OCI-LY1 (cell line): Measurements from ENCODE around the gene GNAQ.

Experiments
- H2AFZ ChIP-seq: fragments of 200-600 bp; sonication (generic), shearing (Covaris generic); 2 replicates; pipeline ENCODE4 v1.6.0; 2014; ENCODE audit warnings: antibody characterized with exemption, mild to moderate bottlenecking, low read length
- H3F3A ChIP-seq: fragments of 200-600 bp; sonication (generic), shearing (Covaris generic); 2 replicates; pipeline ENCODE4 v1.6.0; 2014; ENCODE audit warnings: mild to moderate bottlenecking, antibody characterized with exemption, low read length, moderate library complexity; ENCODE audit not compliant: insufficient read depth
- H3K27ac ChIP-seq: fragments of 200-600 bp; sonication (generic); 2 replicates; pipeline ENCODE4 v1.5.1; 2014; ENCODE audit warnings: low read length, mixed run types, mild to moderate bottlenecking, low read depth; ENCODE audit not compliant: poor library complexity, severe bottlenecking
- H3K27me3 ChIP-seq: fragments of 200-600 bp; sonication (generic); 2 replicates; pipeline ENCODE4 v1.6.0; 2014; ENCODE audit warnings: antibody characterized with exemption, mild to moderate bottlenecking, low read length, moderate library complexity; ENCODE audit not compliant: insufficient read depth
- H3K36me3 ChIP-seq: fragments of 200-600 bp; sonication (generic); 2 replicates; pipeline ENCODE4 v1.6.1; 2014; ENCODE audit warnings: mild to moderate bottlenecking, antibody characterized with exemption, low read length, moderate library complexity, mixed read lengths; ENCODE audit not compliant: insufficient read depth
- H3K4me1 ChIP-seq: fragments of 200-600 bp; sonication (generic); 2 replicates; pipeline ENCODE4 v1.5.1; 2014; ENCODE audit warnings: mild to moderate bottlenecking, low read length, moderate library complexity; ENCODE audit not compliant: insufficient read depth, severe bottlenecking
- H3K4me2 ChIP-seq: fragments of 200-600 bp; sonication (generic), shearing (Covaris generic); 2 replicates; pipeline ENCODE4 v1.6.1; 2014; ENCODE audit warnings: low read length
- H3K4me3 ChIP-seq: fragments of 200-600 bp; sonication (generic); 2 replicates; pipeline ENCODE4 v1.5.1; 2014; ENCODE audit warnings: low read length, low read depth, mild to moderate bottlenecking, mixed read lengths; ENCODE audit not compliant: poor library complexity, severe bottlenecking
- H3K79me2 ChIP-seq: fragments of 200-600 bp; shearing (Covaris generic); 2 replicates; pipeline ENCODE4 v1.6.1; 2016; ENCODE audit warnings: mixed run types, low read length, mixed read lengths; ENCODE audit not compliant: insufficient read depth
- H3K9ac ChIP-seq: fragments of 200-600 bp; sonication (generic), shearing (Covaris generic); 2 replicates; pipeline ENCODE4 v1.6.1; 2014; ENCODE audit warnings: mild to moderate bottlenecking, low read length, mixed read lengths
- H3K9me2 ChIP-seq: fragments of 200-600 bp; sonication (generic), shearing (Covaris generic); 2 replicates; pipeline ENCODE4 v1.6.1; 2014; ENCODE audit warnings: low read depth, mild to moderate bottlenecking, low read length, mixed read lengths
- H3K9me3 ChIP-seq: fragments of 200-600 bp; shearing (Covaris generic); 2 replicates; pipeline ENCODE4 v1.6.1; 2014; ENCODE audit warnings: low read length, mixed read lengths
- H4K20me1 ChIP-seq: fragments of 200-600 bp; sonication (generic), shearing (Covaris generic); 2 replicates; pipeline ENCODE4 v1.6.0; 2016; ENCODE audit warnings: mild to moderate bottlenecking, low read length; ENCODE audit not compliant: insufficient read depth
- EZH2 ChIP-seq: fragments of 200-600 bp; sonication (generic), shearing (Covaris generic); IDR thresholded peaks from 2 replicates; pipeline ENCODE4 v1.8.0; 2017; ENCODE audit warnings: borderline replicate concordance, mixed run types, mild to moderate bottlenecking, antibody characterized with exemption, low read length, moderate library complexity, mixed read lengths
- TF ChIP-seq, protein P1 (sequence below): fragments of 200-600 bp; sonication (generic), shearing (Covaris generic); IDR thresholded peaks from 2 replicates; pipeline ENCODE4 v1.5.1; 2017; ENCODE audit warnings: mild to moderate bottlenecking, antibody characterized with exemption, low read length, moderate library complexity, mixed read lengths

The GNAQ gene

DNA sequence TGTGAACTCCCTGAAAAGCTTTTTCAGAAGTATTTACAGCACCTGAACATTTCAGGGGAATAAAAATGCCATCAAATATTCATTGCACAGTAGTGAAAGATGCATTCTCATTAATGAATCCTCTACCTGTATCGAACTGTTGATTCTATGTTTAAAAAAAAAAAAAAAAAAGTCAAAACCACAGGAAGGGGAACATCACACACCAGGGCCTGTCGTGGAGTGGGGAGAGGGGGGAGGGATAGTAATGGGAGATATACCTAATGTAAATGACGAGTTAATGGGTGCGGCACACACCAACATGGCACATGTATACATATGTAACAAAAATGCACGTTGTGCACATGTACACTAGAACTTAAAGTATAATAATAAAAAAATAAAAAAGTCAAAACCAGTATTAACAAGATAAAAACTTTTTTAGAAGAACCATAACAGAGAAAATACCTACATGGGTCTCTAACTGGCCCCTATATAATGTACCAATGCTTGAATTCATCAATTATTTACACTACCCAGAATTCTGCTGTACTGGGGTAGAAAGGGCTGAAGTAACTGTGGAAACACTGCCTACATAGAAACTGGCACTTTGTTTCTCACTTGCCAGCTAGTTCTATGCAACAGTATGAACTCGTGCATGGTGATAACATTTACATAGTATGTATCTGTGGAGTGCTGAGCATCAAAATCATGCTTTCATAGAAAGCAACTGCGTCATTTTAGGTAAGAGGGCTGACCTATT lies 48.9 kb downstream of the GNAQ start:
- no peaks in the 10 kb centered on the region for H3K79me2 ChIP-seq
- H3K4me1 ChIP-seq = no peaks in the 10 kb centered on the region

DNA sequence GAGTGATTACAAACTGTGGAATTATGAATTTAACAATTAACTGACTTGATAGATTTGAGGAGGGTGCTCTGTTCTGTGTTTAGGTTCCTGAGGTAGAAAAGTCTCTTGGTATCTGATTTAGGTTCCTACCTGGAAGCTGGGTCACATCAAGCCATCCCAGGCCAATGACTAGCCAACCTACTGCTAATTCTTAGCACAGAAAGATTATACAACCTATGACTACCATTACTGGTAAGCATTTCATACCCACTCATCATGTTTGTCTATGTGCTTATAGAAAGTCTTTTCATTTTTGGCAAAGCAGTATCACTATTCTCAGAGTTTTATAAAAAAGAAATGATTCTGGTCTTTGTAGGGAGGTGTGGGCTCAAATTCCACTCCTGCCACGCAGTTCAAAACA lies 49.7 kb downstream of the GNAQ start:
- Histone ChIP-seq H3K27me3 (no peaks in the 10 kb centered on the region), H3F3A (no peaks in the 10 kb centered on the region), H3K4me1 (no peaks in the 10 kb centered on the region), H2AFZ (no peak overlapping the region), H3K4me3 (no peak overlapping the region), H4K20me1 (no peaks in the 10 kb centered on the region), H3K79me2 (no peaks in the 10 kb centered on the region), H3K36me3 (no peaks in the 10 kb centered on the region), H3K9me3 (no peaks in the 10 kb centered on the region), H3K9ac (no peak overlapping the region), H3K4me2 (no peak overlapping the region), H3K27ac (no peak overlapping the region), H3K9me2 (no peaks in the 10 kb centered on the region)
- TF ChIP-seq, protein P1, sequence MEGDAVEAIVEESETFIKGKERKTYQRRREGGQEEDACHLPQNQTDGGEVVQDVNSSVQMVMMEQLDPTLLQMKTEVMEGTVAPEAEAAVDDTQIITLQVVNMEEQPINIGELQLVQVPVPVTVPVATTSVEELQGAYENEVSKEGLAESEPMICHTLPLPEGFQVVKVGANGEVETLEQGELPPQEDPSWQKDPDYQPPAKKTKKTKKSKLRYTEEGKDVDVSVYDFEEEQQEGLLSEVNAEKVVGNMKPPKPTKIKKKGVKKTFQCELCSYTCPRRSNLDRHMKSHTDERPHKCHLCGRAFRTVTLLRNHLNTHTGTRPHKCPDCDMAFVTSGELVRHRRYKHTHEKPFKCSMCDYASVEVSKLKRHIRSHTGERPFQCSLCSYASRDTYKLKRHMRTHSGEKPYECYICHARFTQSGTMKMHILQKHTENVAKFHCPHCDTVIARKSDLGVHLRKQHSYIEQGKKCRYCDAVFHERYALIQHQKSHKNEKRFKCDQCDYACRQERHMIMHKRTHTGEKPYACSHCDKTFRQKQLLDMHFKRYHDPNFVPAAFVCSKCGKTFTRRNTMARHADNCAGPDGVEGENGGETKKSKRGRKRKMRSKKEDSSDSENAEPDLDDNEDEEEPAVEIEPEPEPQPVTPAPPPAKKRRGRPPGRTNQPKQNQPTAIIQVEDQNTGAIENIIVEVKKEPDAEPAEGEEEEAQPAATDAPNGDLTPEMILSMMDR = no peak
- no peak for TF ChIP-seq EZH2

More for the DNA sequence above, 48.9 kb downstream of the GNAQ start:
- Histone ChIP-seq H3K4me2 (no peak overlapping the region), H3K9me3 (no peaks in the 10 kb centered on the region), H3K36me3 (no peaks in the 10 kb centered on the region), H3F3A (no peaks in the 10 kb centered on the region), H3K9me2 (no peaks in the 10 kb centered on the region), H3K27ac (no peak overlapping the region), H3K27me3 (no peaks in the 10 kb centered on the region), H3K4me3 (no peak overlapping the region), H2AFZ (no peak overlapping the region), H3K9ac (no peak overlapping the region), H4K20me1 (no peaks in the 10 kb centered on the region)
- no peak for TF ChIP-seq EZH2
- TF ChIP-seq, protein P1 = no peak

DNA sequence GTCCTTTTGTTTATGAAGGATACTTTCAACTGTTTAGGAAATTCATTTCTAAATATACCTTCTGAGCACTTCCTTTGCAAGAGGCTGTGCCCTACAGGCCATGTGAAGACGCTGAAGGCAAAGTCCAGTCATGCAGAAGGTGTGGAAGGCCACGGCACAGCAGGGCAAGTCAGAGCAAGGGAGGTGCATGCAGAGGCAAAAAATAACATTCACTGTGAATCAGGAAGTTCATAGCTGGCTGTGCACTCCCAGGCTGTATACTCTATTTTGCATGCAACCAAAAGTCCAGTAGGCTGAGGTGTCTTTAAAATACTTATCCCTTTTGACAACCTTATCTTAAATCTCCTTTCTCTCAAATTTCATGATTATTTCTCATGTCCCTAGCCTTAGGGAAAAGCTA lies 50.3 kb downstream of the GNAQ start:
- H4K20me1 ChIP-seq = no peaks in the 10 kb centered on the region
- no peak overlapping the region for H2AFZ ChIP-seq
- H3K36me3 ChIP-seq = no peaks in the 10 kb centered on the region
- H3K4me2 ChIP-seq = no peak overlapping the region
- no peak overlapping the region for H3K9ac ChIP-seq
- H3K27me3 ChIP-seq = no peaks in the 10 kb centered on the region
- H3K4me1 ChIP-seq = no peaks in the 10 kb centered on the region
- H3K27ac ChIP-seq = no peak overlapping the region
- no peaks in the 10 kb centered on the region for H3K9me2 ChIP-seq
- no peaks in the 10 kb centered on the region for H3F3A ChIP-seq
- no peak for TF ChIP-seq EZH2
- TF ChIP-seq, protein P1 = no peak
- no peaks in the 10 kb centered on the region for H3K79me2 ChIP-seq
- H3K4me3 ChIP-seq = no peak overlapping the region
- H3K9me3 ChIP-seq = no peaks in the 10 kb centered on the region
